Ammon's horn (tissue), 1 donor: ENCODE results near the gene ARNT2.
A peak's percentile ranks its signal among the peaks of the same experiment; 100 is the strongest.

Source experiments
- DNase-seq: peaks from one replicate; pipeline ENCODE4 v3.0.0-alpha.2; 2016; ENCODE audit warnings: low spot score

The ARNT2 gene

GRCh38 chr15:80442728-80443403, 38.7 kb downstream of the ARNT2 start:
- peak; percentile 36 for DNase-seq

- no peak for DNase-seq
Measured at GRCh38 chr15:80444680-80445251, 40.6 kb downstream of the ARNT2 start.

GRCh38 chr15:80445300-80446041, 41.3 kb downstream of the ARNT2 start:
- no peak for DNase-seq

GRCh38 chr15:80447077-80447476, 42.9 kb downstream of the ARNT2 start:
- DNase-seq = no peak

GRCh38 chr15:80449825-80450224, 45.6 kb downstream of the ARNT2 start:
- DNase-seq = no peak

- no peak for DNase-seq
Measured at GRCh38 chr15:80450811-80451321, 46.7 kb downstream of the ARNT2 start.

GRCh38 chr15:80452166-80452565, 48.0 kb downstream of the ARNT2 start:
- no peak for DNase-seq

GRCh38 chr15:80455051-80455648, 51.0 kb downstream of the ARNT2 start:
- no peak for DNase-seq

GRCh38 chr15:80455668-80456442, 51.7 kb downstream of the ARNT2 start:
- DNase-seq = peak; percentile 90

- no peak for DNase-seq
Measured at GRCh38 chr15:80456517-80457492, 52.6 kb downstream of the ARNT2 start.

GRCh38 chr15:80457896-80458295, 53.7 kb downstream of the ARNT2 start:
- no peak for DNase-seq

GRCh38 chr15:80458580-80458979, 54.4 kb downstream of the ARNT2 start:
- DNase-seq = no peak

- no peak for DNase-seq
Measured at GRCh38 chr15:80459380-80459779, 55.2 kb downstream of the ARNT2 start.

GRCh38 chr15:80459818-80460217, 55.6 kb downstream of the ARNT2 start:
- no peak for DNase-seq

- no peak for DNase-seq
Measured at GRCh38 chr15:80461356-80462095, 57.3 kb downstream of the ARNT2 start.

GRCh38 chr15:80462111-80462510, 57.9 kb downstream of the ARNT2 start:
- no peak for DNase-seq

GRCh38 chr15:80462836-80463512, 58.8 kb downstream of the ARNT2 start:
- no peak for DNase-seq

GRCh38 chr15:80464951-80465625, 60.9 kb downstream of the ARNT2 start:
- no peak for DNase-seq

- no peak for DNase-seq
Measured at GRCh38 chr15:80465626-80466005, 61.4 kb downstream of the ARNT2 start.
